ENCODE results near the gene CDCA3.

Gene CDCA3

DNA sequence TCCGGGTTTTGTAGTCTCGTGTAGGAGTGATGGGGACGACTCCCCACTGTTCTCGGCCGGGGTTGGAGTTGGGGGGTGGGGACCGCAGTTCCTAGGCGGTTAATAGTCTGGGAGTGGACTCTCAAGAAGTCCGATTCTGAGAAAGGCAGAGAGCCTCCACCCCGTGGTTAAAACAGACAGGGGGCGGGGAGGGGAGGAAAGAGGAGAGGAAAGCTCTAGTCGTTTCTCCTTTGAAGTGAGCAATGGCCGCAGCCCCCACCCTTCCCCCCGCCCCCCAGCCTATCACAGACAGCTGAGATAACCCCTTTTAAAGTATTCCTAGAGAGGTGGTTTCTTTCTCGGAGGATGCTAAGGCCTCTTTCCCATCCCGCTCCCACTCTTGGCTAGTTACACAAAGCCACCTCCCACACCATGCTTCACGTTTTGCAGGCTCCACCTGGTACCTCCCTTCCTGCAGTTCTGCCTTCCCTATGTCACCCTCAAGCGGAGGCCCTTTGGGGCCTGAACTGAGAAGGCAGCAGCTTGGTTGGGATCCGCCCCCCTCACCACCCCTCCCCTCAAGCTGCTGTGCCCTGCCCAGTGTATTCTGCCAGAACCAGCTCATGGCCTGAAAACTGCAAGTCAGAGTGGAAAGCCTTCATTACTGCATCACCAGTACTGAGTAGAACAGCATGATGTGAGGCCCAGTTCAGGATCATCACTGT is 1.7 kb upstream of the CDCA3 start:
- peak; percentile 56 for DNase-seq (ENCODE audit: low read depth, low spot score)

- peak; percentile 98 for DNase-seq (ENCODE audit: low read depth, low spot score)
Observed at GRCh38 chr12:6851921-6852650, 1.0 kb upstream of the CDCA3 start, which contains the start of gene USP5. TSS of gene USP5 (plus strand) at chr12:6852150. CDS start at chr12:6852180, 30 bp downstream.

DNA sequence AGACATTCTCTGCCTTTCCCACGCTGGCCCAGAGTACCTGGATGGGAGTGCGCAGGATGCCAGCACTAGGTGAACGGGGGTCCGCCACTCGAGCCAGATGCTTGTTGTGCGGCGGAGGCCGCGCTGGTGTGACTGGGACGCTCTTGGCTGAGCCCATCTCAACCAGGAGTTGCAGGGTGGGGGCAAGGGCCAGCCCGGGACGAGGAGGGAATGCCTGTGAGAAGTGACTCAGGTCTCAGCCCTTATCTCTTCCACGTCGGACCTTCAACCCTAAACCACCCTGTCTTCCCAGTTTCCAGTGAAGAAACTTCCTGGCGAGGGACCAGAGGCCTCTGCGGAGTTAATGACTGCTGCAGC is 312 bp downstream of the CDCA3 start:
- no peak for DNase-seq (ENCODE audit: low read depth, low spot score)

- no peak for DNase-seq (ENCODE audit: low read depth, low spot score)
Observed at GRCh38 chr12:6849976-6850560, 1.0 kb downstream of the CDCA3 start.

GRCh38 chr12:6849427-6849826 is 1.7 kb downstream of the CDCA3 start:
- no peak for DNase-seq (ENCODE audit: low read depth, low spot score)

GRCh38 chr12:6847676-6848075 is 3.4 kb downstream of the CDCA3 start:
- no peak for DNase-seq (ENCODE audit: low read depth, low spot score)

GRCh38 chr12:6846316-6846869 is 4.7 kb downstream of the CDCA3 start:
- DNase-seq (ENCODE audit: low read depth, low spot score): no peak

DNA sequence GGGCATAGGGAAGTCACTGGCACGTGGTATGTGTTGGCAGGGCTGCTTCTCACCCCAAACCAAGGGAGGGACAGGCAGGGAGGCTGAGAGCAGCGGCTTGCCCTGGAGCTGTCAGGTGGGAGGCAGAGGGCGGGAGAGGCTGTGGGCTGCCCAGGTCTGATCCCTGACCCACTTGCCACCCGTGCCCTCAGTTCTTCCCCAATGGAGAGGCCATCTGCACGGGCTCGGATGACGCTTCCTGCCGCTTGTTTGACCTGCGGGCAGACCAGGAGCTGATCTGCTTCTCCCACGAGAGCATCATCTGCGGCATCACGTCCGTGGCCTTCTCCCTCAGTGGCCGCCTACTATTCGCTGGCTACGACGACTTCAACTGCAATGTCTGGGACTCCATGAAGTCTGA is 5.7 kb downstream of the CDCA3 start:
- DNase-seq (ENCODE audit: low read depth, low spot score): no peak

DNA sequence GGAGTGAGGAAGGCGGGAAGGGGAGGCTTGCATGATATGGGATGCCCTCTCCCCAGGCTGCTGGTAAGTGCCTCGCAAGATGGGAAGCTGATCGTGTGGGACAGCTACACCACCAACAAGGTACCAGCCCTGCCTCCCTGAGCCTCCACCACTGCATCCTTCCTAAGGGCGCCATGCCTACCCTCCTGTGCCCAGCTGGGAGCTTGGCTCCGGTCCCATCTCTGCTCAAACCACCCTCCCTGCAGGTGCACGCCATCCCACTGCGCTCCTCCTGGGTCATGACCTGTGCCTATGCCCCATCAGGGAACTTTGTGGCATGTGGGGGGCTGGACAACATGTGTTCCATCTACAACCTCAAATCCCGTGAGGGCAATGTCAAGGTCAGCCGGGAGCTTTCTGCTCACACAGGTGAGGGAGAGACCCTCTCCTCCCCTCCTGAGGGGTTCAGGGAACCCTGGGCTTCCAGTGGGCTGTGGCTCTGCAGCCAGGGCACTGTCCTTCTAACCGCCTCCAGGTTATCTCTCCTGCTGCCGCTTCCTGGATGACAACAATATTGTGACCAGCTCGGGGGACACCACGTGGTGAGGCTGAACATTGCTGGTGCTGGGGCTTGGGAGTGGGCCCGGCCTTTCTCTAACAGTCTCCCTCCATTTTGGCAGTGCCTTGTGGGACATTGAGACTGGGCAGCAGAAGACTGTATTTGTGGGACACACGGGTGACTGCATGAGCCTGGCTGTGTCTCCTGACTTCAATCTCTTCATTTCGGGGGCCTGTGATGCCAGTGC is 7.8 kb downstream of the CDCA3 start:
- no peak for DNase-seq (ENCODE audit: low read depth, low spot score)

DNA sequence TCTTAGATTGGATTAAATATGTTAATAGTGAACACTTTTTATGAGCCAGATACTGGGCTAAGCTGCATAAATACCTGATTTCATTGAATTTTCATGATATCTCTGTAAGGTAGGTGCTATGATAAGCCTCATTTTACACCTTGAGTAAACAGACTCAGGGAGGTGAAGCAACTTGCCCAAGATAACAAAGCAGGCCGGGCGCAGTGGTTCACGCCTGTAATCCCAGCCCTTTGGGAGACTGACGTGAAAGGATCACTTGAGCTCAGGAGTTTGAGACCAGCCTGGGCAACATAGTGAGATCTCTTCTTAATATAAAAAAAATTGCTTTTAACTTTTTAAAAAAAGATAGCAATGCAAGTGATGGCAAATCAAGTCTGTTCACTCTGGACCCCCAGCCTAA is 9.0 kb downstream of the CDCA3 start:
- DNase-seq (ENCODE audit: low read depth, low spot score): no peak

- DNase-seq (ENCODE audit: low read depth, low spot score): no peak
Observed at GRCh38 chr12:6840761-6841515, 10.1 kb downstream of the CDCA3 start, which contains the start of gene GNB3. TSS of gene GNB3 (plus strand) at chr12:6840925. CDS start at chr12:6841288, 363 bp downstream.

DNA sequence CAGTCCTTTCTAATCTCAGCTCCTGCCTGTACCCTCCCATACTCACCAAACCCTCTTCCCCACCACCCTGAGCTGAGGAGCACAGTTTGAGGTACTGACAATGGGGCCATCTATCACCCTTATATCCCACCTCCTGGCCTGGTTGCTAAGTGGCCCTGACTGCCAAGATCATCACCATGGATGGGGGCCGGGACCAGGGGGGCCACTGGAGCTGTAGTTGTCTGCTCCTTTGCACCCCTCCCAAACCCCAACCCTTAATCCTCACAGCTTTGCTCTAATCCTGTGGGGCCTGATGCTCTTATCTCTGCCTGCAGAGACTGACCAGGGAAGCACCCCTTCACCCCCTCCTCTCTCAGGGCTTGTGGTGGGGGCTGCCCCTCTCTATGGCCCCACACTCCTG is 10.8 kb downstream of the CDCA3 start:
- no peak for DNase-seq (ENCODE audit: low read depth, low spot score)

GRCh38 chr12:6839482-6840201 is 11.4 kb downstream of the CDCA3 start:
- no peak for DNase-seq (ENCODE audit: low read depth, low spot score)

DNA sequence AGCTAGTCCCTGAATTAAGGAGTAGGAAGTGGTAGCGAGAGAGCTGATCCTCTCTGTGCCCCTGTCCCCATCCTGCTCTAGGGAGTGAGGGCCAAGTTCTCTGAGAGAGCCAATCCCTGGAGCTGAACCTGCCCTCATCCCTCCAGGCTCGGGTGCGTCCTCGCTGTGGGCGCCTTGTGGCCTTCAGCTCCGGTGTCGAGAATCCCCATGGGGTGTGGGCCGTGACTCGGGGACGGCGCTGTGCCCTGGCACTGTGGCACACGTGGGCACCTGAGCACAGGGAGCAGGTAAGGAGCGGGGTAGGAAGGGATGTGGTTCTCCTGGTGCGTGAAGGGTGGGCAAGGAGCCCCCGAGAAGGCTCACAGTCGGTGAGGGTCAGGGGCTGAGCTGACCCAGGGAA is 12.2 kb downstream of the CDCA3 start:
- DNase-seq (ENCODE audit: low read depth, low spot score): no peak

DNA sequence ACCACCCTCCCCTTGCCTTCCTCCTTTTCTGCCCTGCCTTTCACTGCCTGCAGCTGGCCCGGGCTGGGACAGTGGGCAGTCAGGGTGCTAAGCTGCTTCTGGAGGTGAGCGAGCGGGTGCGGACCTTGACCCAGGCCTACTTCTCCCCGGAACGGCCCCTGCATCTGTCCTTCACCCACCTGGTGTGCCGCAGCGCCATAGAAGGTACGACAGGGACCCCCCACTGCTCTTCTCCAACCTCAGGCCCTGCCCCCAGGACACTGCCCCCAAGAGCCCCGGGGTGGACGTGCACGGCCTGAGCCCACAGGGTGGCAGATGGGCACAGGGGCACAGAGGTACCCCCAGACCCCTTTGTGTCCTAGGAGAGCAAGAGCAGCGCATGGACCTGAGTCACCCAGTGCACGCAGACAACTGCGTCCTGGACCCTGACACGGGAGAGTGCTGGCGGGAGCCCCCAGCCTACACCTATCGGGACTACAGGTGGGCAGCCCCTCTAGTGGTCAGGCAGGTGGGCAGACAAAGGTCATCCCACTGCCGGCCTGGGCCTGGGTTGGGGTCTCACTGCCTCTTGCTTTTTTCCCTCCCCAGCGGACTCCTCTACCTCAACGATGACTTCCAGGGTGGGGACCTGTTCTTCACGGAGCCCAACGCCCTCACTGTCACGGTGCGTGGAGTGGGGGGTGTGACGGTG is 13.6 kb downstream of the CDCA3 start:
- DNase-seq (ENCODE audit: low read depth, low spot score): no peak

DNA sequence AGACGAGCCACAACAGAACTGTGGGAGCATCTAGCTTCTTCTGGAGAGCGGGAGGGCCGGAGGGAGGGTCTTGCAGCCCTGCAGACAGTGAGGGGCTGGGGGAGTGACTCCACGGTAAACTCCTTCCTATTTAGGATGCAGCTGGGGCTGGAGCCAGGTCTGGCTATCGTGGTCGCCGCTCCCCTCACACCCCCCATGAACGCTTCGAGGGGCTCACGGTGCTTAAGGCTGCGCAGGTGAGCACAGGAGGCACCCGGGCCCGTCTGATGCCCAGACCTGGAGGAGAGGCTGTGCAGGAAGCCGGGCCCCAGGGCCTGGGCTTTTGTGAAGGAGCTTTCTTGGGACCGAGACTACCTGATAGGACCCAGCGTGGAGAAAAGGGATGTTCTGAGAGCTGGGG is 14.2 kb downstream of the CDCA3 start:
- DNase-seq (ENCODE audit: low read depth, low spot score): no peak

DNA sequence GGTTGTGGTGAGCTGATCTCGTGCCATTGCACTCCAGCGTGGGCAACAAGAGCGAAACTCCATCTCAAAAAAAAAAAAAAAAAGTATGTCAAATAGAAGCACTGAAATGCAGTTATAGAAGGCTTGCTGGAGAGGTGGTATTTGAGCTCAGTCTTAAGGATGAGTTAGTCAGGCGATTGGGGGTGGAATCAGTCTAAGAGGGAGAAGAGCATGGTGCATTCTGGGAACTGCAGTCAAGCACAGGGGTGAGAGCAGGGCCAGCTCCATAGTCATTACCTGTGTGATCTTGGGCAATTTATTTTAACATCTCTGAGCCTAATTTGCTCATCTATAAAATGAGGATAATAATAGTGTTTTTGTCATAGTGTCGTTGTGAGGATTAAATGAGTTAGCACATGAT is 16.2 kb downstream of the CDCA3 start:
- DNase-seq (ENCODE audit: low read depth, low spot score): no peak

- no peak for DNase-seq (ENCODE audit: low read depth, low spot score)
Observed at GRCh38 chr12:6834254-6834653, 16.8 kb downstream of the CDCA3 start.

GRCh38 chr12:6833189-6833890 is 17.7 kb downstream of the CDCA3 start:
- no peak for DNase-seq (ENCODE audit: low read depth, low spot score)

Data from activated CD4-positive, CD25-positive, alpha-beta regulatory T cell treated with anti-CD3 and anti-CD28 coated beads, Interleukin-2, amount 50 U/mL, for 16 hours (primary cell).